ENCODE measurements around the gene FA2H. TPM values are rescaled to one million over a fixed set of nuclear protein-coding genes. Genes with fewer than 3 reads are reported as not detected.

The FA2H gene
- total RNA-seq, 1 donor from 2014 or later = not detected

DNA sequence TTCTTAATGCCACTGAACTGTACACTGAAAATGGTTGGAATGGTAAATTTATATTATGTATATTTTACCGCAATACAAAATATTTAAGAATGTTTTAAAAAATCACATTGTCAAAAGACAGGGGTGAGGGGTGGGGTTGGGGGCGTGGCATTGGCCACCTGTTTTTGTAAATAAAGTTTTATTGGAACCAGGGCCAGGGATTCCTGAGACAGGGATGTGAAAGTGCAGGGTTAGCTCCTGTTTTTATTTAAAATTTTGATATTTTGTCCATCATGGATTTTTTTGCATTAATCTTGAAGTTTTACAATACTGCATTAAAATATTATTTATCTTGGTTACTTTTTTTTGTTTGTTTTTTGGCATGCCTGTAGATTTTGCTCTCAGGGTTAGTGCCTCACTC is 2.3 kb upstream of the FA2H start:
- Mint-ChIP-seq H3K4me1 (ENCODE audit: unreplicated experiment) (peaks cover 8% of the 10 kb centered on the region), H3K4me3 (ENCODE audit: unreplicated experiment) (no peak overlapping the region), H3K9me3 (ENCODE audit: unreplicated experiment) (no peaks in the 10 kb centered on the region), H3K36me3 (ENCODE audit: low read depth, unreplicated experiment) (no peaks in the 10 kb centered on the region), H3K27me3 (ENCODE audit: unreplicated experiment) (peaks cover 15% of the 10 kb centered on the region), H3K27ac (ENCODE audit: unreplicated experiment) (no peak overlapping the region)
- DNase-seq (ENCODE audit: low spot score) = no peak
- TF ChIP-seq, protein P1, sequence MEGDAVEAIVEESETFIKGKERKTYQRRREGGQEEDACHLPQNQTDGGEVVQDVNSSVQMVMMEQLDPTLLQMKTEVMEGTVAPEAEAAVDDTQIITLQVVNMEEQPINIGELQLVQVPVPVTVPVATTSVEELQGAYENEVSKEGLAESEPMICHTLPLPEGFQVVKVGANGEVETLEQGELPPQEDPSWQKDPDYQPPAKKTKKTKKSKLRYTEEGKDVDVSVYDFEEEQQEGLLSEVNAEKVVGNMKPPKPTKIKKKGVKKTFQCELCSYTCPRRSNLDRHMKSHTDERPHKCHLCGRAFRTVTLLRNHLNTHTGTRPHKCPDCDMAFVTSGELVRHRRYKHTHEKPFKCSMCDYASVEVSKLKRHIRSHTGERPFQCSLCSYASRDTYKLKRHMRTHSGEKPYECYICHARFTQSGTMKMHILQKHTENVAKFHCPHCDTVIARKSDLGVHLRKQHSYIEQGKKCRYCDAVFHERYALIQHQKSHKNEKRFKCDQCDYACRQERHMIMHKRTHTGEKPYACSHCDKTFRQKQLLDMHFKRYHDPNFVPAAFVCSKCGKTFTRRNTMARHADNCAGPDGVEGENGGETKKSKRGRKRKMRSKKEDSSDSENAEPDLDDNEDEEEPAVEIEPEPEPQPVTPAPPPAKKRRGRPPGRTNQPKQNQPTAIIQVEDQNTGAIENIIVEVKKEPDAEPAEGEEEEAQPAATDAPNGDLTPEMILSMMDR (IDR thresholded peaks at IDR 0.05; ENCODE audit: unreplicated experiment) = no peak

DNA sequence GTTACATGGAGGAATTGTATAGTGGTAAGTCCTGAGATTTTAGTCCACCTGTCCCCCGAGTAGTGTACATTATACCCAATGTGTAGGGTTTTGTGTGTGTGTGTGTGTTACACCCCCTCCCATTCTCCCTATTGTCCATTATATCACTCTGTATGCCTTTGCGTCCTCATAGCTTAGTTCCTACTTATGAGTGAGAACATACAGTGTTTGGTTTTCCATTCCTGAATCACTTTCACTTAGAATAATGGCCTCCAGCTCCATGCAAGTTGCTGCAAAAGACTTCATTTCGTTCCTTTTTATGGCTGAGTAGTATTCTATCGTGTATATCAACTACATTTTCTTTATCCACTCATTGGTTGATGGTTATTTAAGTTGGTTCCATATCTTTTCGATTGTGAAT is 635 bp upstream of the FA2H start:
- Mint-ChIP-seq H3K27me3 (ENCODE audit: unreplicated experiment) (peaks cover 18% of the 10 kb centered on the region), H3K36me3 (ENCODE audit: low read depth, unreplicated experiment) (no peaks in the 10 kb centered on the region), H3K9me3 (ENCODE audit: unreplicated experiment) (no peaks in the 10 kb centered on the region), H3K4me3 (ENCODE audit: unreplicated experiment) (peak overlapping the region; percentile 40), H3K4me1 (ENCODE audit: unreplicated experiment) (peaks cover 8% of the 10 kb centered on the region), H3K27ac (ENCODE audit: unreplicated experiment) (no peak overlapping the region)
- TF ChIP-seq, protein P1 (IDR thresholded peaks at IDR 0.05; ENCODE audit: unreplicated experiment) = no peak
- DNase-seq (ENCODE audit: low spot score) = no peak

DNA sequence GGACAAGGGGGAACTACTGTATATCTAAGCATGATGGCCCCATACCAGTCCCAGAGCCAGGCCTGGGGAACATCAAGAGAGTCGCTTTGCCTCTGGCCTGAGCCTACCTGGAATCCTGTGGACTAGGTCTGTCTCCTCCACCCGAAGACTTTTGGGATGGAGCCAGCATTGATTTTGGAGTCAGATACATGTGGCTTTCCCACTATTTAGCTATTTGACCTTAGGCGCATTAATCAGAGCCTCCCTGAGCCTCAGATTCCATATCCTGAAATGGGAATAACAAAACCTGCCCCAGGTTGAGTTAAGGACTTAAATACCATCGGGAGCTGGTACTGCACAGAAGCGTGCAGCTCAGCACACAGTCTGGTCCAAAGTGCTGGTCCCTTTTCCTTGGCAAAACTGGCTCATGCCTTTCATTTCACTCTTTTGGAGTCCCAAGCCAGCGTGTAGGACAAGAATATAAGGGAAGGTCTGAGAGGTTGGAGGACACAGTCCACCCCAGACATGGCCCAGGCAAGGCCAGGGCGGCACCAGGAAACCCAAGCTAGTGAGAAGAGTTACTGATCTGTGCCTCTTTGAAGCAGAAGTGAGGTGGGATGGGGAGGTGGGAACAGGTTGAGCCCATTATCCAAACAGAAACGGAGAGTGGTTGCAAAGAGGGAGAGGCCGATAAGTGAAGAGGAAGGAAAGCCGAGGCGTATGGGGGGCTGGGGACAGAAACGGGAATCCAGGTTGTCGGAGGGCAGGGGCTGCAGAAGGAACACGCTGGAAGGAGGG is 986 bp downstream of the FA2H start:
- H3K4me1 Mint-ChIP-seq (ENCODE audit: unreplicated experiment) = peaks cover 8% of the 10 kb centered on the region

DNA sequence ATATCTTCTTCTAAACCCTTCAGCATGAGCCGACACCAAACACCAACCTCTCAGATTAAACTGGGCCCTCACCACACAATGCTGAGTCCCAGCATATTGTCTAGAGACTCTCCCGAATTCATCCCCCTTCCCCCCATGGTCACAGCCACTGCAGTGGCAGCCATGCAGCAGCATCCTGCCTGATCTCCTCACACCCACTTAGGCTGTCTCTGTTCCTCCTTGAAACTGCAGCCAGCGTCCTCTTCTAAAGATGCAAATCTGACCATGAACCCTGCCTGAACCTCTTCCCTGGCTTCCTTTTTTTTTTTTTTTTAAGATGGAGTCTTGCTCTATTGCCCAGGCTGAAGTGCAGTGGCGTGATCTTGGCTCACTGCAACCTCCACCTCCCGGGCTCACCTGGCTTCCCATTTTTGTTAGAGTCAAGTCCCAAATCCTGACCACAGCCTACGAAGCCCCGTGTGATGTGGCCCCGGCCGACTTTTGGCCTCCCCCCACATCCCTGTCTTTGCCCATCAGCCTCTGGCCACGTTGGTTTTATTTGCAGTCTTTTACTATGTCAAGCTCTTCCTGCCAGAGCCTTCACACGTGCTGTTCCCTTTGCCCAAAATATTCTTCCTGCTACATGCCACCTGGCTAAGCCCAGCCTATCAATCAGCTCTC is 2.8 kb downstream of the FA2H start:
- no peaks in the 10 kb centered on the region for H3K36me3 Mint-ChIP-seq (ENCODE audit: low read depth, unreplicated experiment)
- peaks cover 18% of the 10 kb centered on the region for H3K27me3 Mint-ChIP-seq (ENCODE audit: unreplicated experiment)
- no peak overlapping the region for H3K27ac Mint-ChIP-seq (ENCODE audit: unreplicated experiment)
- DNase-seq (ENCODE audit: low spot score) = no peak
- peaks cover 8% of the 10 kb centered on the region for H3K4me1 Mint-ChIP-seq (ENCODE audit: unreplicated experiment)
- TF ChIP-seq, protein P1 (IDR thresholded peaks at IDR 0.05; ENCODE audit: unreplicated experiment) = no peak
- no peak overlapping the region for H3K4me3 Mint-ChIP-seq (ENCODE audit: unreplicated experiment)
- peaks cover 4% of the 10 kb centered on the region for H3K9me3 Mint-ChIP-seq (ENCODE audit: unreplicated experiment)

More for the DNA sequence above, 986 bp downstream of the FA2H start:
- DNase-seq (ENCODE audit: low spot score) = no peak
- H3K9me3 Mint-ChIP-seq (ENCODE audit: unreplicated experiment) = no peaks in the 10 kb centered on the region
- TF ChIP-seq, protein P1 (IDR thresholded peaks at IDR 0.05; ENCODE audit: unreplicated experiment) = no peak
- peaks cover 18% of the 10 kb centered on the region for H3K27me3 Mint-ChIP-seq (ENCODE audit: unreplicated experiment)
- no peaks in the 10 kb centered on the region for H3K36me3 Mint-ChIP-seq (ENCODE audit: low read depth, unreplicated experiment)
- H3K4me3 Mint-ChIP-seq (ENCODE audit: unreplicated experiment) = peak overlapping the region; percentile 68
- H3K27ac Mint-ChIP-seq (ENCODE audit: unreplicated experiment) = no peak overlapping the region

Measured in endothelial cell (in vitro differentiated cells).